PC-9 (cell line): ENCODE measurements around the gene ZNF423. TPM values are rescaled to one million over a fixed set of nuclear protein-coding genes. Genes with fewer than 3 reads are reported as not detected.

Source experiments
- BruUV-seq: library from RNA; stranded (reverse); fragments of 400-500 nt; replicated peaks from 2 replicates; lab custom pipeline; 2021; lab: Mats Ljungman, UMichigan
- CTCF ChIA-PET: fragments of 300-600 bp; sonication (Branson Sonifier 250); formaldehyde crosslinking; loops from one replicate; lab custom pipeline; 2022; ENCODE audit warnings: antibody characterized with exemption; lab: Charles Lee
- POLR2A ChIA-PET: fragments of 300-600 bp; sonication (Branson Sonifier 250); formaldehyde crosslinking; loops from one replicate; lab custom pipeline; 2022; ENCODE audit warnings: antibody characterized with exemption; ENCODE audit not compliant: unreplicated experiment; lab: Charles Lee
- DNase-seq, 2 experiments: peaks; one replicate each; pipeline versions ENCODE4 v3.0.0 to v3.0.0-alpha.2; 2015 to 2022; ENCODE audit warnings: mixed read lengths in 1 of 2
- H2AFZ ChIP-seq: fragments of 200-600 bp; sonication (generic); 2 replicates; pipeline ENCODE4 v1.8.1; 2017; ENCODE audit warnings: antibody characterized with exemption
- H3F3A ChIP-seq: fragments of 200-600 bp; sonication (generic); 2 replicates; pipeline ENCODE4 v1.8.1; 2017; ENCODE audit warnings: antibody characterized with exemption, mild to moderate bottlenecking, low read depth; ENCODE audit not compliant: insufficient read depth
- H3K27ac ChIP-seq: fragments of 200-600 bp; sonication (generic); 2 replicates; pipeline ENCODE4 v1.6.1; 2016; ENCODE audit warnings: mixed run types
- H3K27me3 ChIP-seq: fragments of 200-600 bp; sonication (generic); 2 replicates; pipeline ENCODE4 v1.6.1; 2016; ENCODE audit warnings: low read depth, mixed run types; ENCODE audit not compliant: insufficient read depth
- H3K36me3 ChIP-seq: fragments of 200-600 bp; sonication (generic); 2 replicates; pipeline ENCODE4 v1.6.1; 2016; ENCODE audit warnings: low read depth, mixed run types
- H3K4me1 ChIP-seq: fragments of 200-600 bp; sonication (generic); replicated peaks from 2 replicates; pipeline ENCODE4 v1.6.1; 2016; ENCODE audit warnings: mixed run types; ENCODE audit not compliant: insufficient read depth
- H3K4me2 ChIP-seq: fragments of 200-600 bp; sonication (generic); 2 replicates; pipeline ENCODE4 v1.6.1; 2017; ENCODE audit warnings: mixed run types
- H3K4me3 ChIP-seq: fragments of 200-600 bp; sonication (generic); 2 replicates; pipeline ENCODE4 v1.6.1; 2016; ENCODE audit warnings: mixed run types
- H3K79me2 ChIP-seq: fragments of 200-600 bp; sonication (generic); 2 replicates; pipeline ENCODE4 v1.6.1; 2017; ENCODE audit warnings: low read depth, mixed run types
- H3K9me2 ChIP-seq: fragments of 200-600 bp; sonication (generic); 2 replicates; pipeline ENCODE4 v1.8.1; 2017; ENCODE audit warnings: mild to moderate bottlenecking; ENCODE audit not compliant: insufficient read depth
- H3K9me3 ChIP-seq: fragments of 200-600 bp; sonication (generic); 2 replicates; pipeline ENCODE4 v1.8.1; 2016; ENCODE audit warnings: low read depth; ENCODE audit not compliant: insufficient read depth
- H4K20me1 ChIP-seq: fragments of 200-600 bp; sonication (generic); 2 replicates; pipeline ENCODE4 v1.8.1; 2017; ENCODE audit not compliant: insufficient read depth
- EZH2 ChIP-seq: fragments of 200-600 bp; sonication (generic); IDR thresholded peaks from 2 replicates; pipeline ENCODE4 v1.8.0; 2017; ENCODE audit warnings: antibody characterized with exemption, low read depth
- intact Hi-C: fragments of 100-400 bp; cut with micrococcal nuclease; formaldehyde crosslinking; loops from one replicate; pipeline ENCODE4 v1.10.0; 2022; ENCODE audit not compliant: unreplicated experiment
- total RNA-seq: library from RNA; stranded (reverse); gene quantifications from 2 replicates; pipeline ENCODE4 v1.2.3, GENCODE V29; 2021
- TF ChIP-seq, protein P1 (sequence below): fragments of 200-600 bp; sonication (generic); conservative IDR thresholded peaks from 2 replicates; pipeline ENCODE4 v1.6.1; 2017; ENCODE audit warnings: mixed run types, antibody characterized with exemption, mild to moderate bottlenecking, moderate library complexity

ZNF423 gene
- total RNA-seq, 1 experiment from 2014 or later, result not detected

DNA sequence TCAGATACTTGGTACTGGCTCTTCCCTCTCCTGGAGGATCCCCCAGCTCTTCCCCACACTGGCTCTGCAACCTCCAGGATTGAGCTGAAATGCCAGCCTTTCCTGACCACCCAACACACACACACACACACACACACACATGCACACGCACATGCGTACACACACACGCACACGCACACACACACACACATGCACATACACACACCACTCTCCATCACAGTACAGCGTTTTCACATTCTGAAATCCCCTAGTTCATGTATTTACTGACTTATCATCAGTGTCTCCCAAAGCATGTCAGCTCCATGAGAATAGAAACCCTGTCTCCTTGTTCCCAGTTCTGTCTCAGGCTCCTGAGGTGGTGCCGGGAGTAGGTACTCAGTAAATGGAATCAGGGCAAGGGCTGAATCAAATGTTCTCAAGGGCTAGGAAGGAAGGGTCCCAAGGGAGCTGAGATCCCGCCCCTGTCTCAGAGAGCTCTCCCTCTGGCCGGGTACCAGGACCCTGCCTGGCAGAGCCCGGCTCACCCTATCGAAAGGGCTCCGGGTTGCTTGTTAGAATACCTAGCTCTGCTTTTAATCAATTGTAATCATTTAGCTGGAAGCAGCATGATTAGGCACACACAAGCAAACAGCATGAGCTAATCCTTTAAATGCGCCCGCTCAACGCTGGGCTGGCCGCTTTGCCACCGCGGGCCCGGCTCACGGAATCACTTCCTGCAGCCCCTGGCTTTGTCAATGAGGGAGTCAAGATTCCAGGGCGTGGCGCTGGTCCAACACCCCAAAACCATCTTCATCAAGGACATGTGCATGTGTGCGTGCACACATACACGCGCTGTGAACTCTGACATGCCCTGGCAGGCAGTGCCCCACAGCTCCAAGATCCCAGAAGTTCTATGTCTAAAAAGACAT lies 341.6 kb downstream of the ZNF423 start:
- ChIA-PET POLR2A (no interaction called here), CTCF (no interaction called here)
- TF ChIP-seq EZH2, result no peak
- TF ChIP-seq, protein P1, sequence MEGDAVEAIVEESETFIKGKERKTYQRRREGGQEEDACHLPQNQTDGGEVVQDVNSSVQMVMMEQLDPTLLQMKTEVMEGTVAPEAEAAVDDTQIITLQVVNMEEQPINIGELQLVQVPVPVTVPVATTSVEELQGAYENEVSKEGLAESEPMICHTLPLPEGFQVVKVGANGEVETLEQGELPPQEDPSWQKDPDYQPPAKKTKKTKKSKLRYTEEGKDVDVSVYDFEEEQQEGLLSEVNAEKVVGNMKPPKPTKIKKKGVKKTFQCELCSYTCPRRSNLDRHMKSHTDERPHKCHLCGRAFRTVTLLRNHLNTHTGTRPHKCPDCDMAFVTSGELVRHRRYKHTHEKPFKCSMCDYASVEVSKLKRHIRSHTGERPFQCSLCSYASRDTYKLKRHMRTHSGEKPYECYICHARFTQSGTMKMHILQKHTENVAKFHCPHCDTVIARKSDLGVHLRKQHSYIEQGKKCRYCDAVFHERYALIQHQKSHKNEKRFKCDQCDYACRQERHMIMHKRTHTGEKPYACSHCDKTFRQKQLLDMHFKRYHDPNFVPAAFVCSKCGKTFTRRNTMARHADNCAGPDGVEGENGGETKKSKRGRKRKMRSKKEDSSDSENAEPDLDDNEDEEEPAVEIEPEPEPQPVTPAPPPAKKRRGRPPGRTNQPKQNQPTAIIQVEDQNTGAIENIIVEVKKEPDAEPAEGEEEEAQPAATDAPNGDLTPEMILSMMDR, result no peak
- Histone ChIP-seq H4K20me1 (no peaks in the 10 kb centered on the region), H3K36me3 (no peaks in the 10 kb centered on the region), H3K4me1 (no peaks in the 10 kb centered on the region), H3K4me2 (no peak overlapping the region), H3K27ac (no peak overlapping the region), H2AFZ (no peak overlapping the region), H3K4me3 (no peak overlapping the region), H3K9me2 (no peaks in the 10 kb centered on the region), H3F3A (no peaks in the 10 kb centered on the region), H3K79me2 (no peaks in the 10 kb centered on the region), H3K9me3 (no peaks in the 10 kb centered on the region), H3K27me3 (peaks cover 83% of the 10 kb centered on the region)
- DNase-seq, result no peak
- intact Hi-C loops, result no loop called here
- BruUV-seq, result no TSS peak

DNA sequence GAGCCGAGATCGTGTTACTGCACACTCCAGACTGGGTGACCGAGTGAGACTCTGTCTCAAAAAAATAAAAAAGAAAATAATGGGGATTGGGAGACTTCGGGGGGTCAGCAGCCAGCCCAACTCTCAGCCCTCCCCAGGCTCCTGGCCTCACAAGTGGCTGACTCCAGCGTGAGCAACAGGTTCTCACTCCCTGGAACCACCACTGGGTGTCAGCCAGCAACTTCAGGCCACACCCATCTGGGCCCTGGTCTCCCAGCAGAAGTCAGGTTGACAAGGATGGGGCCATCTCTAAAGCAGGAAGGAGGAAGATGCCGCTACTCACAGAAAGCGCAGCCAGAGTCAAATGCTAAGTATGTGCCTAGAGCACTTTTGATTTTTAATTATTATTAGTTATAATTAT lies 342.9 kb downstream of the ZNF423 start:
- H3K4me3 ChIP-seq, result no peak overlapping the region
- no peak for DNase-seq
- CTCF ChIA-PET, result no interaction called here
- intact Hi-C loops, result no loop called here
- no peaks in the 10 kb centered on the region for H3K79me2 ChIP-seq
- H2AFZ ChIP-seq, result no peak overlapping the region
- H3K9me3 ChIP-seq, result no peaks in the 10 kb centered on the region
- no peaks in the 10 kb centered on the region for H3F3A ChIP-seq
- H3K36me3 ChIP-seq, result no peaks in the 10 kb centered on the region
- BruUV-seq, result no TSS peak
- POLR2A ChIA-PET, result no interaction called here
- no peaks in the 10 kb centered on the region for H3K4me1 ChIP-seq
- no peak for TF ChIP-seq EZH2
- TF ChIP-seq, protein P1, result no peak
- no peak overlapping the region for H3K27ac ChIP-seq
- H3K4me2 ChIP-seq, result no peak overlapping the region
- H3K9me2 ChIP-seq, result no peaks in the 10 kb centered on the region
- H4K20me1 ChIP-seq, result no peaks in the 10 kb centered on the region
- peaks cover 80% of the 10 kb centered on the region for H3K27me3 ChIP-seq

DNA sequence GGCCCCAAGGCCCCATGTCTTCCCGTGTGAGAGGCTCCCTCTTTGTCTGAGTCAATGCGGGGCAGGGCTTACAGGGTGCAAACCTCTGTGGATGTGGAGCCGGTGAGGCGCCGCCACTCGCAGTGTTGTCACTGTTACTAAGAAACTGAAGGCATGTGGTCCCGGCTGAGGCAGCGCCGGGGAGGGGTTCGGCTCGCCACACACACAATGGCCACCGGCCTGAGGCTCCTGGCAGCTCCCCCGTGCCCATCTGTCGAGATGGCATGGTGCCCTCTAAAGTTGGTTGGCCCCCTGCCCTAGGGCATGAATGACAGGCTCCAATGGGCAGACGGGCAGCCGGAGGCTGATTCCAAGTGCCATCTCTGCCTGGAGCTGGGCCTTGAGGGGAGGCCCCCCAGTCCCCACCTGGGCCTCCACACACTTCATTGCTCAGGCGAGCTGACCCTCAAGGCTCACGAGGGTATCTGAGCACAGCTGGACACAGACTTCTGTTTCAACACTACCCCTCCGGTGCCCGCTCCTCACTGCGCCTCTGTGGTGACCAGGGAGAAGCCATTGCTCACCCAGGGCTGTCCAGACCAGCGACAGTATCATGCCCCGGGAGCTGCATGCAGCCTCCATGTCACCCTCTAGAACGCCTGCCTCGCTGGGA lies 345.1 kb downstream of the ZNF423 start:
- TF ChIP-seq, protein P1, result no peak
- TF ChIP-seq EZH2, result no peak
- H3K27ac ChIP-seq, result no peak overlapping the region
- H3K9me2 ChIP-seq, result no peaks in the 10 kb centered on the region
- H3K79me2 ChIP-seq, result no peaks in the 10 kb centered on the region
- ChIA-PET POLR2A (no interaction called here), CTCF (no interaction called here)
- no peak for DNase-seq
- H3K36me3 ChIP-seq, result no peaks in the 10 kb centered on the region
- intact Hi-C loops, result no loop called here
- H3K4me2 ChIP-seq, result no peak overlapping the region
- no peaks in the 10 kb centered on the region for H3K4me1 ChIP-seq
- no TSS peak for BruUV-seq
- no peaks in the 10 kb centered on the region for H3F3A ChIP-seq
- H2AFZ ChIP-seq, result no peak overlapping the region
- H3K4me3 ChIP-seq, result no peak overlapping the region
- no peaks in the 10 kb centered on the region for H4K20me1 ChIP-seq
- no peaks in the 10 kb centered on the region for H3K9me3 ChIP-seq
- H3K27me3 ChIP-seq, result peaks cover 63% of the 10 kb centered on the region
